ENCODE measurements around the gene BLOC1S2.

BLOC1S2 gene

DNA sequence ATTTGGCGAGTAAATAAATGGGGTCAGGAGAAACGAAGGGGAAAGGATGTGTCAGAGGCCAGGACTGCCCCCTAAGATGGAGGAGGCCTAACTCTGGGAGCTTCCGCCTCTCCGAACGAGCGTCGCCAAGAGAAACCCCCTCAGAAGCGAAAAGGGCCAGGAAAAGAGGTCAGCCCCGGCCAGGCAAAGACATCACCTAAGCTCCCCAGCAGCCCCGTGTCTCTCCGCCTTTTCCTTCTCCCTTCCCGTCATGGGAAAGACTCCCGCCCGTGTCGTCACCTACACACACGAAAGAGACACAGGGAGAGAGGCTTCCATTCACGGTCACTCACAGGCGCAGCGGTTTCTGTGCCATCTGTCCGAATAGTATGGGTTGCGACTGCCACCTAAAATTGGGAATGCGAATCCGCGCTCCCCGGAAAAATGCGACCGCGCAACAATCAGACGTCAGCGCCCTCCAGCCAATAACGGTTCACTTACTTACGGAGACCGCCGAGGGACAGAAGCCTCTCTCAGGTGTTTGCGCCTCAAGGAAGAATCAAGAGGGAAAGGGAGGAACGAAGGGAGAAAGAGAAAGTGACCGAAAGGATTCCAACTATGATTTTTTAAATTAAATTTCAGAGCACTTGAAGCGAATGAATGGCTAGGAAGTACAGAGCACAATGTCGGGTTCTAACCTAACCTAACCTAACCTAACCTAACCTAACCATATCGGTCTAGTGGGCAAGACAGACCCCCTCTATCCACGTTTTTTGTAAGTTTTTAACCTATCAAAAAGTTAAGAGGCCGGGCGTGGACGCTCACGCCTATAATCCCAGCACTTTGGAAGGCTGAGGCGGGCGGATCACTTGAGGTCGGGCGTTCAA, 19.0 kb downstream of the BLOC1S2 start, which contains the start of gene CWF19L1:
TSS of gene CWF19L1 (minus strand) at position 400 of the 866 bp plus-strand sequence. CDS start at position 355, 45 bp downstream.
- H3K4me3 Mint-ChIP-seq, result peak within 1 kb of the TSS; percentile 100
- H3K36me3 Mint-ChIP-seq, result peaks cover 24 to 40% of the 10 kb centered on the region in 2 donors
- peak within 1 kb of the TSS; percentile 100 for H3K27ac Mint-ChIP-seq
- peak; percentile 62 for DNase-seq
- H3K9me3 Mint-ChIP-seq, result no peaks in the 10 kb centered on the region
- peak; percentile 80 to 83 for ATAC-seq (replicated peaks)
- H3K4me1 Mint-ChIP-seq, result peaks cover 19 to 28% of the 10 kb centered on the region in 2 donors
- H3K27me3 Mint-ChIP-seq, result no peaks in the 10 kb centered on the region

DNA sequence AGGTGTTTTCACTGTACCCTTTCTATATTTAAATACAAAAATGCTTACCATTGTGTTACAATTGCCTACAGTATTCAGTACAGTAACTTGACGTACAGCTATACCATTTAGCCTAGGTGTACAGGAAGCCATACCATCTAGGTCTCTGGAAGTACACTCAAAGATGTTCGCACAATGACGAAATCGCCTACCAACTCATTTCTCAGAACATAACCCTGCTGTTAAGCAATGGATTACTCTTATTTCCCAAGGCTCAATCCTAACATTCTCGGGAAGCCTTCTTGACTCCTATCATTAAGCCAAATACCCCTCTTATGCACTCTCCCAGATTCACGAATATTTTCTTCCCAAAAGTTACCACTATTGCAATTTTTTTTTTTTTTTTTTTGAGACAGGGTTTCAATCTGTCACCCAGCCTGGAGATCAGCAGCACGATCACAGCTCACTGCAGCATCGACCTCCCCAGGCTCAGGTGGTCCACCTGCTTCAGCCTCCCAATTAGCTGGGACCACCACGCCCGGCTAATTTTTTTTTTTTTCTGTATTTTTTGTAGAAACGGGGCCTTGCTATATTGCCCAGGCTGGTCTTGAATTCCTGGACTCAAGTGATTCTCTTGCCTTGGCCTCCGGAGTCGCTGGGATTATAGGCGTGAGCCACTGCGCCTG, 20.5 kb downstream of the BLOC1S2 start:
- ATAC-seq (replicated peaks), result no peak
- H3K27ac Mint-ChIP-seq, result peak overlapping the region; percentile 51
- H3K4me1 Mint-ChIP-seq, result peaks cover 24 to 34% of the 10 kb centered on the region in 2 donors
- no peak for DNase-seq
- peak overlapping the region; percentile 68 to 100 for H3K4me3 Mint-ChIP-seq
- peaks cover 25 to 40% of the 10 kb centered on the region in 2 donors for H3K36me3 Mint-ChIP-seq
- no peaks in the 10 kb centered on the region for H3K27me3 Mint-ChIP-seq
- H3K9me3 Mint-ChIP-seq, result no peaks in the 10 kb centered on the region

DNA sequence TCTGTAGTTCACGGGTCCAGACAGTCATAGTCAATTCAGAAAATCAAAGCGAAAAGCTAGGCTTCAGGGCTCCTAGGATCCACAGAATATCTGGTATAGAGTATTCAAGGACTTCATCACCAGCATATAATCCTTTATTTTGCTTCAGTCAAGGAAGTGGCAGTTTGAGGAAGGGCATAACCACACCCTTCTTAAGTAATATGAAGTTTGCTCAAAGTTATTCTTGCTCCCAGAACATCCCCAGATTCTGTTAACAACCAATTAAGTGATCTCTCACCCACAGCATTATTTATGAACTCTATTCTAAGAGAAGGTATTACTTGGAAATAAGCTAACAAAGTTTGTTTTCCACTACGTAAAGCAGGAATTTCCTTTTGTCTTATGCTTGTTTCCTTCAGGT, 32.3 kb downstream of the BLOC1S2 start:
- Mint-ChIP-seq H3K27ac (no peak overlapping the region), H3K4me3 (no peak overlapping the region), H3K4me1 (peaks cover 5 to 13% of the 10 kb centered on the region in 2 donors), H3K36me3 (peaks cover 38 to 45% of the 10 kb centered on the region in 2 donors), H3K9me3 (no peaks in the 10 kb centered on the region), H3K27me3 (no peaks in the 10 kb centered on the region)
- no peak for ATAC-seq (replicated peaks)
- no peak for DNase-seq

DNA sequence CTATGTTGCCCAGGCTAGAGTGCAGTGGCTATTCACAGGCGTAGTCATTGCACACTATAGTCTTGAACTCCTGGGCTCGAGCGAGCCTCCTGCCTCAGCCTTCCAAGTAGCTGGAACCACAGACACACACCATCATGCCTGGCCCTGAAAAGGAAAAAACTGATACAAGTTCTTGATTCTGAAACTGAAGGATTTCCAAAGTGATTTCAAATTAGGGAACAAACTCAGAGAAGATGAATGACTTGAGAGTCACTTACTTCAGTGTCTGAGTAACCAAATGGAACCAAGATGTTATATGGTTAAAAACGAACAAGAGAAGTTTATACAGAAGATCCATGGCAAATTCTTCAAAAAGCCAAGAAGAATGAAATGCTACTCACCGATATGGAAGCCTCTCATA, 33.4 kb downstream of the BLOC1S2 start:
- Mint-ChIP-seq H3K27ac (no peak overlapping the region), H3K27me3 (no peaks in the 10 kb centered on the region), H3K36me3 (peaks cover 40 to 43% of the 10 kb centered on the region in 2 donors), H3K9me3 (no peaks in the 10 kb centered on the region), H3K4me1 (peaks cover 4 to 13% of the 10 kb centered on the region in 2 donors), H3K4me3 (no peak overlapping the region)
- DNase-seq, result no peak
- ATAC-seq (replicated peaks), result no peak

DNA sequence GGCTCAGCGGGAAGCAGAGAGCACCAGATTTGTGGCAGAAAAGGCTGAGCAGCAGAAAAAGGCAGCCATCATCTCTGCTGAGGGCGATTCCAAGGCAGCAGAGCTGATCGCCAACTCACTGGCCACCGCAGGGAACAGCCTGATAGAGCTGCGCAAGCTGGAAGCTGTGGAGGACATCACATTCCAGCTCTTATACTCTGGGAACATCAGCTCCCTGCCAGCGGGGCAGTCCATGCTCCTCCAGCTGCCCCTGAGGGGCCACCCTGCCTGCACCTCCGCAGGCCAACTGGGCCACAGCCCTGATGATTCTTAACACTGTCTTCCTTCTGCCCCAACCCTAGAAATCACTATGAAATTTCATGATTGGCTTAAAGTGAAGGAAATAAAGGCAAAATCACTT, 37.7 kb downstream of the BLOC1S2 start:
- DNase-seq (no peak), ATAC-seq (replicated peaks) (no peak)
- no peaks in the 10 kb centered on the region for H3K27me3 Mint-ChIP-seq
- H3K9me3 Mint-ChIP-seq, result no peaks in the 10 kb centered on the region
- no peaks in the 10 kb centered on the region for H3K4me1 Mint-ChIP-seq
- H3K36me3 Mint-ChIP-seq, result peaks cover 25 to 35% of the 10 kb centered on the region in 2 donors
- H3K4me3 Mint-ChIP-seq, result no peak overlapping the region
- H3K27ac Mint-ChIP-seq, result no peak overlapping the region

DNA sequence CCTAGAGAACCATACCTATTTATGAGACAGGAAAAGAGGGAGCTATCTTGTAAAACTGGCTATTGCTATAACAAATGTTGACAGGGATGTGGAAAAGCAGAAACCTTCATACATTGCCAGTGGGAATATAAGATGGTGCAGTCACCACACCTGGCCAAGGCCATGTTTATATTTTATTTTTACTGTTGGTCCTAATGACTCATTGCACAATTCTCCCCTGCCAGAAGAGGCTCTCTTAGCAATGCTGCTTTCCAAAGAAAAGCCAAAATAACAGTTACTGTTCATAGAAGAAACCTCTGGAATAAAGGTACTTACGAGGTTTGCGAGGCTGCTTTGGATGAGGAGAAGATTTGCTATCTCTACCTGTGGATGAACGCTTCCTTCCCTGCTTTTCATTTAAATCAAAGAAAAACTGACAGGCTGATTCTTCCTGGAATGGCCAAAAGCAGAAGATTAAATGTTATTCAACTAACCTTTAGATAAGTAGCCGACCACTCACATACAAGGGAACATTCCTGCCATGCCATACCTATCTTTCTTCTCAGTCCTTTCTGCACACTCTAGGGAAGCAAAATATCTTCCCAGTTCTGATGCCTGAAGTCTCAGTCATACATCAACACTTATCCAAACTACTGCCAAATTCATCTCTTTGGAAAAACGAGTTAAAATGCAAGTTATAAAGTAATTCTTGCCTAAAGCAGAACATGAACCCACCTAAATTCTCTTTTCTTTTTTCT, 40.8 kb downstream of the BLOC1S2 start:
- Mint-ChIP-seq H3K4me1 (no peaks in the 10 kb centered on the region), H3K9me3 (no peaks in the 10 kb centered on the region), H3K36me3 (peaks cover 26 to 42% of the 10 kb centered on the region in 2 donors), H3K27me3 (no peaks in the 10 kb centered on the region), H3K27ac (peak overlapping the region; percentile 7), H3K4me3 (no peak overlapping the region)
- no peak for DNase-seq
- no peak for ATAC-seq (replicated peaks)

DNA sequence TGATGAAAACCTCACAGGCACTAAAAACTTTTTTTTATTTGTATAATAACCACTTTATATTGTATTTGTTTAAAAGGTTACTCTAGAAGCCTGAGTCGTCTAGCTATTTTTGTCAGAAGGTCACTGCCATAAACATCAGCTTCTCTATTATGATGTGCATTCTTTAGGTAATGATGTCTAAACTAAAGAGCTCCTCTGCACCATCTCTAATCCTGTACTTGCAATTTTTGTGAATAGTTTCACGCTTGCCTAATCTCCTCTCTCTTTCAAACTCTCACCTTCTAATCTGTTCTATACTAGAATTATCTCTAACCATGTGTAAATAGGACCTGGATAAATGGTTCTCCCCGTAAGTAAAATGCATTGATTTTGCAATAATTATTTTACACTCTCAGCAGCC, 46.6 kb downstream of the BLOC1S2 start:
- Mint-ChIP-seq H3K9me3 (no peaks in the 10 kb centered on the region), H3K4me3 (no peak overlapping the region), H3K36me3 (peaks cover 21 to 28% of the 10 kb centered on the region in 2 donors), H3K27ac (no peak overlapping the region), H3K4me1 (peaks cover 0 to 3% of the 10 kb centered on the region in 2 donors), H3K27me3 (no peaks in the 10 kb centered on the region)
- ATAC-seq (replicated peaks) (no peak), DNase-seq (no peak)

DNA sequence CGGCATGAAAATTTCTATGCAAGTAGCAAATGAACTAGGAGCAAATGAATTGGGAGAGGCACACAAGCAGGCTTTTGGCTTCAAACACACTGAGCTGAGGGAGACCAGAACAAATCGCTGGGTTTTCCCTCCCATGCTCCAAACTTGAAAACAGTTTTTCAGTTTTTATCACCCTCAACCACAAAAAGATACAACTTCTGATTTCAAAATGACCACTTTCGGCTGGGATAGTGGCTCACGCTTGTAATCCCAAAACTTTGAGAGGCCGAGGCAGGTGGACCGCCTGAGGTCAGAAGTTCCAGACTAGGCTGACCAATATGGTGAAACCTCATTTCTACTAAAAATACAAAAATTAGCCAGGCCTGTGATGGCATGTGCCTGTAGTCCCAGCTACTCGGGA, 48.1 kb downstream of the BLOC1S2 start:
- Mint-ChIP-seq H3K36me3 (peaks cover 23 to 28% of the 10 kb centered on the region in 2 donors), H3K4me3 (no peak overlapping the region), H3K9me3 (no peaks in the 10 kb centered on the region), H3K27ac (no peak overlapping the region), H3K4me1 (peaks cover 0 to 3% of the 10 kb centered on the region in 2 donors), H3K27me3 (no peaks in the 10 kb centered on the region)
- ATAC-seq (replicated peaks) (no peak), DNase-seq (no peak)

DNA sequence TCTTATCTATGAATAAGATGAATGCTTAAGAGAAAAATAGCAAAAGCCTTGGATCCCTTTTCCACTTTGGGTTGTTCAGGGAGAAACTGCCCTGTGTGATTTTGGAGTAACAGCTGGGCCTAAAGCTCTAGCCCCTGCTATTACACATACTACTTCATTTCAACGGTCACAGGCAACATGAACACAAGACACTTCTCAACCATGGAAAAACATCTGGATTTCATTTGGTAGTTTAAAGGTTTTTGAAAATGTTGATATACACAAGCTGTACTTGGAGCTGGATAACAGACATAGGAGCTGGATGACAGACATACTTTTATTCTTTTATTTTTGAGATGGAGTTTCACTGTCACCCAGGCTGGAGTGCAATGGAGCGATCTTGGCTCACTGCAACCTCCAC, 54.4 kb downstream of the BLOC1S2 start:
- DNase-seq (no peak), ATAC-seq (replicated peaks) (no peak)
- Mint-ChIP-seq H3K27me3 (no peaks in the 10 kb centered on the region), H3K27ac (no peak overlapping the region), H3K36me3 (peaks cover 22 to 44% of the 10 kb centered on the region in 2 donors), H3K4me3 (no peak overlapping the region), H3K4me1 (peaks cover 19 to 24% of the 10 kb centered on the region in 2 donors), H3K9me3 (no peaks in the 10 kb centered on the region)

DNA sequence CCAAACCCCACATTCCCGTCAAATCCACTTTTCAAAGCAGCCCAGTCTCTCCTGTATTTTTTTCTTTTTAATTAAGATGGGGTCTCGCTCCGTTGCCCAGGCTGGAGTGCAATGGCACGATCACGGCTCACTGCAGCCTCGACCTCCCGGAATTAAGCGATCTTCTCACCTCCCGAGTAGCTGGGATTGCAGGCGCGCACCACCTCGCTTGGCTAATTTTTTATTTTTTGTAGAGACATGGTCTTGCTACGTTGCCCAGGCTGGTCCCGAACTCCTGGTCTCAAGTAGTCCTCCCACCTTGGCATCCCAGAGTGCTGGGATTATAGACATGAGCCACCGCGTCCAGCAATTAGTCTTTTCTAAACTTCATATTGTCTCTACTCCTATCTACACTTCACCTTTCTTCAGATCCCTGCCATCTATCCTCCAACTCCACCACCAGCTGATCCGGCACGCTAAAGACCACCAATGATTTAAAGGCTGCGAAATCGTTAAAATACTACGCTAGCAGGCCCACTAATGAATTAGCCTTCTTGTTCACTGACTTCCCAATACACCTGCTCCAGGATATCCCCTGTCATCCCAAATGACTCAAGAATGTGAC, 56.6 kb downstream of the BLOC1S2 start:
- H3K27me3 Mint-ChIP-seq, result no peaks in the 10 kb centered on the region
- H3K27ac Mint-ChIP-seq, result peak overlapping the region; percentile 83
- peak overlapping the region; percentile 85 to 91 for H3K4me3 Mint-ChIP-seq
- no peaks in the 10 kb centered on the region for H3K9me3 Mint-ChIP-seq
- ATAC-seq (replicated peaks), result no peak
- H3K4me1 Mint-ChIP-seq, result peaks cover 22 to 24% of the 10 kb centered on the region in 2 donors
- peaks cover 16 to 44% of the 10 kb centered on the region in 2 donors for H3K36me3 Mint-ChIP-seq
- DNase-seq, result no peak

DNA sequence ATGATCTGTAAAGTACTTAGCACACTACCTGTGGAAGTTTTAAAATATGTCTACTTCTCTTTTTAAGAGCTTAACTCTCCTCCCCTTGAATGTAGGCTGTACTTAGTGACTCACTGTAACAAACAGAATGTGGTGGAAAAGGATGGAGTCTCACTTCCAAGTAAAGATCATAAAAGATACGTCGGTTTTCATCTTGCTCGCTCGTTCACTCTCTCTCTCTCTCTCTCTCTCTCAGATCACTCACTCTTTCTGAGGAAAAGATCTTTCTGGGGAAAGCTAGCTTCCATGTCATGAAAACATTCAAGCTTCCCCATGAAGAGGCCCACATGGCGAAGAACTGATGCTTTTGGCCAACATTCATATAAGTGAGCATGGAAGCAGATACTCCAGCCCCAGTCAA, 62.6 kb downstream of the BLOC1S2 start:
- Mint-ChIP-seq H3K27me3 (no peaks in the 10 kb centered on the region), H3K4me1 (peaks cover 10 to 13% of the 10 kb centered on the region in 2 donors), H3K4me3 (no peak overlapping the region), H3K9me3 (no peaks in the 10 kb centered on the region), H3K36me3 (peaks cover 32 to 47% of the 10 kb centered on the region in 2 donors), H3K27ac (no peak overlapping the region)
- no peak for DNase-seq
- no peak for ATAC-seq (replicated peaks)

All from stimulated activated naive B cell treated with anti-CD40 and anti-IgM and Interleukin-4, amounts not matched to agents 10 μg/mL and 1 μg/mL and 100 μg/mL, for 72 hours (primary cell).